ENCODE results near the gene EXD3.

The EXD3 gene

GRCh38 chr9:137374131-137374845 lies 48.7 kb downstream of the EXD3 start:
- no peak for DNase-seq

DNA sequence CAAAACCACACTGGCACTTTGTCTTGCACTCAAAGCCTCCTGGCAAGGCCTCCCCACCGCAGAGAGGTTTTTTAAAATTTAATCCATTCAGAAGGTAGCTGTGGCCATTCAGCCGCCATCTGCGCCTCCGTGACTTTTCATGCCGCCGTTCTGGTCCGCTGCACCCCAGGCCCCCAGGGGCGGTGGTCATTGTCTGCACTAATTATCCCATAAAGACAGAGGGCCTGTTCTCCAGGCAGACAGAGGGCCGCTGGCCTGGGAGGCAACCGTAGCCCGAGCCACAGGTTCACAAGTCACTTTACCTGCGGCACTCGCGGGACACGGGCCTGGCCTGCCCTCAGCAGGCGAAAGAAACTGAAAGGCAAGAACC lies 49.4 kb downstream of the EXD3 start:
- no peak for DNase-seq

DNA sequence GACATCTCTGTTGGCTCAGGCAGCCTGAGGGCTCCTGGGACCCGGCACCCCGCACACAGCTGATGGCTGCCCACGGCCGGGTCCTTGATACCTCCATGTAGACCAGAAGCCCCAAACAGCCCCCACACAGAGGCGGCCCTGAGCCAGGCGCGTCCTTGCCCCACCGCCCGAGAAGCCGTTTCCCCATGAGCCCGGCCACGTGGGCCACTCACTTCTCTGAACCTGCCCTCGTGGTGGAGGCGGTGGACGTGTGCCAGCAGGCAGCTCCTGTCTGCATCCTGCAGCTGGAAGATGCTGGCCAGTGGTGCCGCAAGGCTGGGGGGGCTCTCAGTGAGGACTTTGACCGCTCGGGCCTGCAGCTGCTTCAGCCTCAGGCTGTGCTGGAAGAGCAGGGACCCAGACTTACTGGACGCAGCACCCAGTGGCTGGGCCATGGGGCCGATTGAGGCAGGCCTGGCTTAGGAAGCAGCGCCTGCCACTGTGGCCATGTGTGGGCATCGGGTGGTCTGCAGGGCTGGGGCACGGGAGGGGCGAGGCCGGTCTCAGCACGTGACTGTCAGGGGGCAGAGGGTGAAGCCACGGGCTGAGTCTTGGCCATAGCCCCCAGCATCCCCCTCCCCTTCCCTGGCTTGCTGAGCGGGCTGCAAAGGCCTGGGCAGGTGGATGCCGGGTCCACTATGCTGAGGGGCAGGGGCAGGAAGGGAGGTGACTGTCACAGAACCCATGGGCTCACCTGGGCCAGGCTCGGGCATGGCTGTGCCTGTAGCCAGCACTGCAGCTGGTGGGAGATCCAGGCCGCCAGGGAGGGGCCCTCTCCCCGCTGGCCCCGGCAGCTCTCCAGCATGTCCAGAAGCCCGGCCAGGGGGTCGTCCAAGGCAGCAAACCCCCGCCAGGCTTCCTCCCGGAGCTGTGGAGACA lies 50.0 kb downstream of the EXD3 start:
- no peak for DNase-seq

- DNase-seq, result no peak
Observed at GRCh38 chr9:137371946-137372651, 50.9 kb downstream of the EXD3 start.

GRCh38 chr9:137371521-137371941 lies 51.4 kb downstream of the EXD3 start:
- DNase-seq, result no peak

GRCh38 chr9:137370865-137371520 lies 52.0 kb downstream of the EXD3 start:
- DNase-seq, result no peak

GRCh38 chr9:137369911-137370764 lies 52.8 kb downstream of the EXD3 start:
- no peak for DNase-seq

DNA sequence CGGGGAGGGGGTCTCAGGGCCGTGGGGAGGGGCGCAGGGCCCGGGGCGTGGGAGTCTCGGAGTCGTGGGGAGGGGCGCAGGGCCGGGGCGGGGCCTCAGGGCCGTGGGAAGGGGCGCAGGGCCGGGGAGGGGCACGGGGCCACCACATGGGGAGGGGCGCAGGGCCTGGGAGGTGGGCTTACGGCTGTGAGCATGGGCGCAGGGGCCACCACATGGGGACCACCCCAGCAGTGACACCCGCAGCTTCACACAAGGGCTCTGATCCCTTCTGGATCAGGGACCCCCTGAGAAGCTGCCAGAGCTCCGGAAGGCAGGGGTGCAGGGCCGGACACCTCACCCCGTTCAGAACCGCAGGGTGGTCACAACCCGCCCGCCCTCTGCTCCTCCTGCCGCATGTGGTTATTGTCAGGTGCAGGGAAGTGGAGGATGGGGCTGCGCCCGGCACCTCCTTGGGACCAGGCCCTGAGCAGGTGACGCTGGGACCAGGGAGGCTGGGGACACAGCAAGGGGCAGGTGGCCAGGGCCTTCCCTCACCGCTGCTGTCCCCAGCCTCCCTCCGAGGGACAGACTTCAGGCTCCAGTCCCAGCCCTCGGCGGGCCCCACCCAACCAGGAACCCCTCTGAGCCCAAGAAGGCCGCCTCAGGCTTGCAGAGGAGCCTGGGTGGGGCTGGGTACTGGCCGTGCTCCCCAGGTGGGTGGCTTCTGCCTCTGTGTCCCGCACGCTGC lies 53.7 kb downstream of the EXD3 start:
- DNase-seq, result no peak

DNA sequence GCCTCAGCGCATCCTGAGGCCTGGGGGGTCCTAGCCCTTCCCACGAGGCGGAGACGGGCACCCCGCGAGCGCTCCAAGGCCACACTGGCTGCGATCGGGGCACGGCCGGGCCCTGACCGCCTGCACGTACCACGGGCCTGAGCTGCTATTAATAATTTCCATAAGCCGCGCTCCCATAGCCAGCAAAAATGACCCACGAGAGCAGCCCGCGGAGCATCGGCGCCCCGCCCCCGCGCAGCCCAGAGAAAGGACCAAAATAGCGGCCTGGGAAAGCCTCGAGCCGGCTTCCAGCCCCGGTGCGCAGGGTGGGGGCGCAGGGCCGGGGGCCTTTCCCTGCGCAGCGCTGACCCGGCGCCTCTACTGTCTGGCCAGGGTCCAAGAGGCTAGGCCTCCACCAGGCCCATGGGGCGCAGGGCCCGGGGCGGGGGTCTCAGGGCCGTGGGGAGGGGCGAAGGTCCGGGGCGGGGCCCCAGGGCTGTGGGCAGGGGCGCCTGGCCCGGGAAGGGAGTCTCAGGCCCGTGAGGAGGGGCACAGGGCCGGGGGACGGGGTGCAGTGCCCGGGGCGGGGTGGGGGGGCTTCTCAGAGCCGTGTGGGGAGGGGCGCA lies 54.4 kb downstream of the EXD3 start:
- DNase-seq, result no peak

DNA sequence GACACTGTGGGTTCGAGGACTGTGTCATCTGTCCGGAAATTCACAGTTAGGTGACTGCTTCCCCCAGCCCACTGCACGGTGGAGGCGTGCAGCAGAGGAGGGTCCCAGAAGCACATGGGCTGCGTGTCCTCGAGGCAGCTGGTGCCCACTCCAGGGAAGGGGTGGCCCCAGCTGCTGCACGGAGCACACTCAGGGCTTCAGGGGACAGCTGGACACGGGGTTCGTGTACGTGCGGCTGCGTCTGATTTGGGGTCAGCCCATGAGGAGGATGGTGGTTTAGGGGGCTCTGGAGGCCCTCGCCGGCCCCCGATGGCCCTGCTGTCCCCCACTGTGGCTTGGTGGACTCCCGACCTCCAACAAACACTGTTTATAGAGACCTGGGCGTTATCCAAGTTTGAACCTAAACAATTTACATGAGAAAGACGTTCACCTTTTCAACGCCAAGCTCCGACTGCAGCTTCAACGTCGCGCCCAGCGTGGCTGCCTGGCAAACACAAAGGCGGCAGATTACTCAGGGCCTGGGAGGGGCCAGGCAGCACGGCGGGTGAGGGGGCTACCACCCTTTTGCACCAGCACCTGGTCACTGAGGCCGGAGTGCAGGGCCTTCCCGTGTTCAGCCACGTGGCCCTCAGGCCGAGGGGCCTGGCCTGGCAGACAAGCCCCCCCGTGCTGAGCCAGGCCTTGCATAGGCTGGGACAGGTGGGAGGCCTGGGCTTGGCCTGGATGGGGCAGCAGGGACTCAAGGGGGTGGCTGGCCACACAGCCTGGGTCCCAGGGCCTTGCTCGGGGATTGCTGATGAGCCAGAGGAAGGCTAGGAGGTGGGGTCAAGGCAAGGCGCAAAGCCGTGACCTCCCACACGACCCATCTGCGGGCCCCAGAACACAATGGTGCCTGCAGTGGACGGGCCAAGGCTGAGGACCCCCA lies 55.2 kb downstream of the EXD3 start:
- no peak for DNase-seq

GRCh38 chr9:137366891-137367381 lies 56.0 kb downstream of the EXD3 start:
- no peak for DNase-seq

- no peak for DNase-seq
Observed at GRCh38 chr9:137366445-137366810, 56.5 kb downstream of the EXD3 start.

DNA sequence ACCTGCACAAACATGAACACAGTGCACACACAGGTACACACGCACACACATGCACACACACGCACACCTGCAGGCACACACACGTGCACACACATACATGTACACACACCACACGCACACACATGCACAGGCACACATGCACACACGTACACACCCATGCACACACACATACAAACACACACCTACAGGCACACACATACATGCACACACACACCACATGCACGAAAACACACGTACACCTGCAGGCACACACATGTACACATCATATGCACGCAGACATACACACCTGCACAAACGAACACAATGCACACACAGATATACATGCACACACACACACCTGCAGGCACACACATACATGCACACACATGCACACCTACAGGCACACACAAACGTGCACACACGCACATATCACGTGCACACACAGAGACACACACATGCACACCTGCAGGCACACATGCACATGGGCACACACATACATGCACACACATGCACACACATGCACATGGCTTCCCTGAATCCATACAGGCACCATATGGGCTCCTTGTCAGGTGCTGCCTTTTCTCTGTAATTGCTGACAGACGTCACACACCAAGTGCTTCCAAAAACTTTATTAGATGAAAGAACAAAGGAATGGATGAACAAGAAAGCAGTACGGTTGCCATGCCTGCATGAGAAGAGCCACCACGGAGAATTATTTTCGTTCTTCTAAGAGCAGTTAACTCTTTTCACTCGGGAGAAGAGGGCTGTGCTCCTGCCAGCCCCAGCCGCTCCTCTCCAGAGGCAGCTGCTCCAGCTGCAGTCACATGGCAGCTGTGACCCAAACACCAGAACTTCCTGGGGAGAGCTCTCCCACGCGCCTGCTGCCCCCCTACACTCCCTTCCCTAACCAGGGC lies 57.2 kb downstream of the EXD3 start:
- no peak for DNase-seq

- no peak for DNase-seq
Observed at GRCh38 chr9:137365056-137365455, 57.9 kb downstream of the EXD3 start.

- DNase-seq, result no peak
Observed at GRCh38 chr9:137359850-137360249, 63.1 kb downstream of the EXD3 start.

DNA sequence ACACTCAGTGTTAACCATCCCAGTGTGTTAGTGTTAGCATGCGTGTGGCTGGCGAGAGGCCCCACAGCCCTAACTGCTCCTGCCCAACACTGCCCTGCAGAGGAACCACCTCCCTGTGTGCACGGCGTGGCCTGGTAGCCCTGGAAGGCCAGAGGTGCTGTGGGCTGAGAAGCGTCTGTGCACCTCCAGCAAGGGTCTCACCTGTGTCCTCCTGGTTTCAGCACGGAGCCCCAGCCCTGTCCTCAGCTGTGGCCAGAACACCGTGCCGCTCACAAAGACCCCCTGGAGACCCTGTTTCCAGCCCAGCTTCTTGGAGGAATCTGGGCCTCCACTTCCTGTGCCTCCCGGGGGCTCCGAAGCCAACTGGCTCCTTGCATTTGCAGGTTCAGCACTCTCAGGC lies 64.8 kb downstream of the EXD3 start:
- no peak for DNase-seq

- no peak for DNase-seq
Observed at GRCh38 chr9:137357166-137357565, 65.8 kb downstream of the EXD3 start.

- no peak for DNase-seq
Observed at GRCh38 chr9:137355761-137356365, 67.1 kb downstream of the EXD3 start.

All from hematopoietic multipotent progenitor cell treated with erythropoietin and hydrocortisone succinate and interleukin-3 and kit ligand, for 8 days (in vitro differentiated cells).